HG03521 (cell line): ENCODE measurements around the gene MDM4.

ENCODE experiments used
- ATAC-seq: cut with Tn5 transposase; IDR thresholded peaks from one replicate; pipeline ENCODE4 v1.9.1; 2021; ENCODE audit warnings: mild to moderate bottlenecking, moderate library complexity; ENCODE audit not compliant: unreplicated experiment

MDM4 gene

GRCh38 chr1:204576422-204576821 is 60.2 kb downstream of the MDM4 start:
- ATAC-seq = no peak

- ATAC-seq = no peak
These were observed 61.7 kb downstream of the MDM4 start for GRCh38 chr1:204577794-204578478.

DNA sequence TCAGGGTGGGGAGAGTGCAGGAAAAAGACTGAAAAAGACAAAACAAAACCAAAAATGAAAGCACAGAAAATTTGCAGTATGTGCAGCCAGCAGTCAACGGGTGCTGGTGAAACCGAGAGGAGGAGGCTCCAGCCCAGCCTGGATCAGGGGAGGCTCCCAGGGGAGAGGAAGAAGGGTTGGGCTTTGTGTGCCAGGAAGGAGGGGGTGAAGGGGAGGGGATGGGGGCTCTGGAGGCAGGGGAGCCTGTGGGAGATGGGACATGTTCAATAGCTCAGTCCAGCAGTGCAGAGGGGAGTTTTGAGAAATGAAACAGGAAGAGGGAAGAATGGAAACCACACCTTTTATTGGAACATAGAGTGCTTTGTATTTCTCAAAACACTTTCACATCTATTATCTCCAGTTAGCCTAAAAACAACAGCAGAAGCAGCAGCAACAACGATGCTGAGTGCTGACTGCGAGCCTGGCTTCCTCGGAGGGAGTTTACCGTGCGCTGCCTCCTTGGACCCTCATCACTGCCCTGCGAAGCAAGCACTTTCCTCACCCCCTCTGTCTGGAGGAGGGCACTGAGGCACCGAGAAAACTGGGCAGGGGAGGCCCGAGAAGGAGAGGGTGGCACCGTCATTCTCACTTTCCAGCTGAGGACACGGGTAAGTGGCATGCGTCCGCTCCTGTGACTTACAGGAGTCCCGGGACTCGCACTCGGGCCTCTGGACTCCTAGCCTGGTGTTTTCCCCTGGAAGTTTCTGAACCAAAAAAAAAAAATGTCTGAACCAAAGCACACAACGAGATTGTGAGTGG is 62.9 kb downstream of the MDM4 start:
- ATAC-seq = peak; percentile 66

GRCh38 chr1:204579681-204580080 is 63.5 kb downstream of the MDM4 start:
- no peak for ATAC-seq

GRCh38 chr1:204580862-204581261 is 64.7 kb downstream of the MDM4 start:
- no peak for ATAC-seq

- no peak for ATAC-seq
These were observed 65.6 kb downstream of the MDM4 start for GRCh38 chr1:204581759-204582158.

GRCh38 chr1:204583909-204584632 is 67.9 kb downstream of the MDM4 start:
- ATAC-seq = no peak

GRCh38 chr1:204584699-204585372 is 68.6 kb downstream of the MDM4 start:
- ATAC-seq = no peak

DNA sequence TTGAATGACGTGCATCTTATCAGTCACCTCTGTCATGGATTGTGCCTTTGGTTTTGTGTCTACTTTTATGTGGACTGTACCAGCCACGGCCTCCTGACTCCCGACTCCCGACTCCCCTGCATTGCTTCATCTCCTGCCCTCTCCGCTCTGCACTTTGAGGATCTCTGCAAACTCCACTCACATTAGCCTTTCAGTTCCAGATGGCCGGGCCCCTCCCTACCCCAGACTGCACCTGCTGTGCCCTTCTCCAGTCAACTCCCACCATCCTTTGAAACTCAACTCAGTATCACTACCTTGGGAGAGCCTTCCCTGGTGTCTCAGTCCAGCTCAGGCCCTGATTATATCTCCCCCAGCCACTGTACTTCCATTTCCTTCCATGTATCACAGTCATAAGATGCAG is 71.4 kb downstream of the MDM4 start:
- no peak for ATAC-seq

DNA sequence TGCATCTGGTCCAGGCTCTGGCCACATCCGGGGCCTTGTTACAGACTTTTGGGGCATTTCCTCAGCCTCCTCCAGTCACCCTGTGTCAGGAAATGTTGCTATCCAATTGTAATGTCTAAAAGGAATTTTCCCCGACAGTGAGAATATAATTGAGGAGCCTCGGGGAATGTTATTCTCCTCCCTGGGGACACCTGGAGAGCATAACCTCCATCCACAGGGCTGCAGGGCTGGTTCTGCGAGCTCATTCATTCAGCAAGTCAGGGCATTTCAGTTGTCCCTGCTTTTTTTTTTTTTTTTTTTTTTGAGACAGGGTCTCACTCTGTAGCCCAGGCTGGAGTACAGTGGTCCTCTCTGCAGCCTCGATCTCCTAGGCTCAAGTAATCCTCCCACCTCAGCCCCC is 72.6 kb downstream of the MDM4 start:
- no peak for ATAC-seq

GRCh38 chr1:204589409-204590038 is 73.3 kb downstream of the MDM4 start:
- ATAC-seq = no peak

GRCh38 chr1:204591473-204592090 is 75.4 kb downstream of the MDM4 start:
- ATAC-seq = no peak

GRCh38 chr1:204592246-204592948 is 76.2 kb downstream of the MDM4 start:
- ATAC-seq = no peak

- no peak for ATAC-seq
These were observed 82.2 kb downstream of the MDM4 start for GRCh38 chr1:204598319-204598969.

GRCh38 chr1:204599098-204599497 is 82.9 kb downstream of the MDM4 start:
- ATAC-seq = no peak

- no peak for ATAC-seq
These were observed 83.4 kb downstream of the MDM4 start for GRCh38 chr1:204599596-204599995.

GRCh38 chr1:204600203-204600602 is 84.0 kb downstream of the MDM4 start:
- ATAC-seq = no peak

GRCh38 chr1:204600968-204601367 is 84.8 kb downstream of the MDM4 start:
- ATAC-seq = no peak

DNA sequence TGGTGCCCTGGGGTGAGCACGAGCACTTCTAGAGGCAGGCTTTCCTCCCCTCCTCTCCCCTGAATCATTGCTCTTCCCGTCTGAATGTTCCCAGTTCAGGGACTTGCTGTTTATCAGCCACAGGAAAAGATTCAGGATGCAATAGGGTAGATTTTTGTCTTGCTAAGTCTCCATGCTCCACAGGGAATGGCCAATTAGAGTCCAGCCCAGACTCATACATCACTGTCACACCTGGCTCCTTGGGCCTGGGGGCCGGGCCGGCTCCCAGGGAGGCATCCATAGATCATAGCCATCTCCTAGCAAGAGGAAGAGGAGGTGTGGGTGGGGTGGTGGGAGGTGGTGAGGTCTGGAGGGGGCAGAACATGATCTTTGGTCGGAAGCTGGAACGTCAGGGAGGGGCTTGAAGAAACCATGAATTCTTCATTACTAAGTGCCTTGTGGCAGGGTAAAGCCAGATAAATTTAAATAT is 85.9 kb downstream of the MDM4 start:
- no peak for ATAC-seq
